ENCODE measurements around the gene NEURL1. TPM values are rescaled to one million over a fixed set of nuclear protein-coding genes. Genes with fewer than 3 reads are reported as not detected.
A peak's percentile ranks its signal among the peaks of the same experiment; 100 is the strongest.

The NEURL1 gene
- total RNA-seq, 4 donors from 2014 or later = 40.4 to 51.8 (median 45.8) TPM

DNA sequence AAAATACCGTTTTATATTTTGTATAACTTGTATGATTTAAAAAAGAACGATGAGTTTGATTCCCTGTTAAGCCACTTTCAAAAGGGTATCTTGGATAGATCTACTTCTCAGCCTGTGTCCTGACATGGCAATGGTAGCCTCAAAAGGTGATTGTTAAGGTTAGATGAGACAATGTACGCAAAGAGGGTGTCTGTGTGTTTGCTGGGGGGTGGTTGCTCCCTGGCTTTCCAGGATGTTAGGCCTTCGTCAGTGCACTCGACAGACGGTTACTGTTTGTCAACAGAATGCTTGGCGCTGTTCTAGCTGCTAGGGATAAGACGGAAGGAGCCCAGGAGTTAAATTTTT lies 90.3 kb downstream of the NEURL1 start:
- Histone ChIP-seq H3K27ac (peak overlapping the region in 2 of 4 donors; percentile 22 to 63), H3K4me1 (peaks cover 0 to 13% (median 2%) of the 10 kb centered on the region in 4 donors), H3K4me3 (peak overlapping the region; percentile 45 to 58 (median 56)), H3K27me3 (no peaks in the 10 kb centered on the region), H3K36me3 (no peaks in the 10 kb centered on the region), H3K9me3 (no peaks in the 10 kb centered on the region)
- DNase-seq = no peak
- TF ChIP-seq, protein P1, sequence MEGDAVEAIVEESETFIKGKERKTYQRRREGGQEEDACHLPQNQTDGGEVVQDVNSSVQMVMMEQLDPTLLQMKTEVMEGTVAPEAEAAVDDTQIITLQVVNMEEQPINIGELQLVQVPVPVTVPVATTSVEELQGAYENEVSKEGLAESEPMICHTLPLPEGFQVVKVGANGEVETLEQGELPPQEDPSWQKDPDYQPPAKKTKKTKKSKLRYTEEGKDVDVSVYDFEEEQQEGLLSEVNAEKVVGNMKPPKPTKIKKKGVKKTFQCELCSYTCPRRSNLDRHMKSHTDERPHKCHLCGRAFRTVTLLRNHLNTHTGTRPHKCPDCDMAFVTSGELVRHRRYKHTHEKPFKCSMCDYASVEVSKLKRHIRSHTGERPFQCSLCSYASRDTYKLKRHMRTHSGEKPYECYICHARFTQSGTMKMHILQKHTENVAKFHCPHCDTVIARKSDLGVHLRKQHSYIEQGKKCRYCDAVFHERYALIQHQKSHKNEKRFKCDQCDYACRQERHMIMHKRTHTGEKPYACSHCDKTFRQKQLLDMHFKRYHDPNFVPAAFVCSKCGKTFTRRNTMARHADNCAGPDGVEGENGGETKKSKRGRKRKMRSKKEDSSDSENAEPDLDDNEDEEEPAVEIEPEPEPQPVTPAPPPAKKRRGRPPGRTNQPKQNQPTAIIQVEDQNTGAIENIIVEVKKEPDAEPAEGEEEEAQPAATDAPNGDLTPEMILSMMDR (IDR thresholded peaks at IDR 0.05) = no peak
- no peak for TF ChIP-seq POLR2A (IDR thresholded peaks at IDR 0.05)

DNA sequence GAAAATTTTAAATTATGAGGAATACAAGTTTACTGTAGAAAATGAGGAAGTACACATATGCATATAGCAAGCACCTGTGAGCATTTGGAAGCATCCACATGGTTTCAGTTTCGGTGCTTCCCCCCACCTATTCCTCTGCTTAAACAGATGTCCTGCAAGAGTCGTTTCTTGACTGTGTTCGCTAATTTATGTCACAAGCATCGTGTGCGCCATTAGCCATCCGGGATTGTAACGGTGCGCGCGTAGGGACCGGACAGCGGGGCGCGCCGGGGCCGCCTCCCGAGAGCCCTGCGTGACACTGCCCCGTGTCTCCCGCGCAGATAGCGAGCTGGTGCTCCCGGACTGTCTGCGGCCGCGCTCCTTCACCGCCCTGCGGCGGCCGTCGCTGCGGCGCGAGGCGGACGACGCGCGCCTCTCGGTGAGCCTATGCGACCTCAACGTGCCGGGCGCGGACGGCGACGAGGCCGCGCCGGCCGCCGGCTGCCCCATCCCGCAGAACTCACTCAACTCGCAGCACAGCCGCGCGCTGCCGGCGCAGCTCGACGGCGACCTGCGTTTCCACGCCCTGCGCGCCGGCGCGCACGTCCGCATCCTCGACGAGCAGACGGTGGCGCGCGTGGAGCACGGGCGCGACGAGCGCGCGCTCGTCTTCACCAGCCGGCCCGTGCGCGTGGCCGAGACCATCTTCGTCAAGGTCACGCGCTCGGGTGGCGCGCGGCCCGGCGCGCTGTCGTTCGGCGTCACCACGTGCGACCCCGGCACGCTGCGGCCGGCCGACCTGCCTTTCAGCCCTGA lies 90.9 kb downstream of the NEURL1 start:
- H3K36me3 ChIP-seq = no peaks in the 10 kb centered on the region
- DNase-seq = peak in 2 of 3 donors; percentile 35 to 78
- H3K4me1 ChIP-seq = peaks cover 0 to 13% (median 2%) of the 10 kb centered on the region in 4 donors
- no peaks in the 10 kb centered on the region for H3K9me3 ChIP-seq
- TF ChIP-seq, protein P1 (IDR thresholded peaks at IDR 0.05) = no peak
- TF ChIP-seq POLR2A (IDR thresholded peaks at IDR 0.05) = no peak
- peak overlapping the region; percentile 11 to 63 (median 19) for H3K27ac ChIP-seq
- H3K4me3 ChIP-seq = peak overlapping the region; percentile 45 to 58 (median 56)
- H3K27me3 ChIP-seq = no peaks in the 10 kb centered on the region

DNA sequence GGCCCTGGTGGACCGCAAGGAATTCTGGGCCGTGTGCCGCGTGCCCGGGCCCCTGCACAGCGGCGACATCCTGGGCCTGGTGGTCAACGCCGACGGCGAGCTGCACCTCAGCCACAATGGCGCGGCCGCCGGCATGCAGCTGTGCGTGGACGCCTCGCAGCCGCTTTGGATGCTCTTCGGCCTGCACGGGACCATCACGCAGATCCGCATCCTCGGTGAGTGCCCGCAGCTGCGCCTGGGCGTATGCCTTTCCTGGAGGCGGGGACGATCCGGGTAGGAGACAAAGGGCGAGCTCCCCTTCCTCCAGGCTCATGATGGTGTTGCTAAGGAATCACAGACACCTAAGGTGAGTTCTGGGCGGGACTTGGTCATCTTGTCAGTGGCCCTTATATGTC lies 91.5 kb downstream of the NEURL1 start:
- Histone ChIP-seq H3K9me3 (no peaks in the 10 kb centered on the region), H3K27ac (peak overlapping the region in 1 of 4 donors; percentile 16), H3K4me3 (peak overlapping the region; percentile 45 to 58 (median 56)), H3K36me3 (no peaks in the 10 kb centered on the region), H3K4me1 (peaks cover 0 to 13% (median 2%) of the 10 kb centered on the region in 4 donors), H3K27me3 (no peaks in the 10 kb centered on the region)
- DNase-seq = no peak
- TF ChIP-seq, protein P1 (IDR thresholded peaks at IDR 0.05) = no peak
- no peak for TF ChIP-seq POLR2A (IDR thresholded peaks at IDR 0.05)

DNA sequence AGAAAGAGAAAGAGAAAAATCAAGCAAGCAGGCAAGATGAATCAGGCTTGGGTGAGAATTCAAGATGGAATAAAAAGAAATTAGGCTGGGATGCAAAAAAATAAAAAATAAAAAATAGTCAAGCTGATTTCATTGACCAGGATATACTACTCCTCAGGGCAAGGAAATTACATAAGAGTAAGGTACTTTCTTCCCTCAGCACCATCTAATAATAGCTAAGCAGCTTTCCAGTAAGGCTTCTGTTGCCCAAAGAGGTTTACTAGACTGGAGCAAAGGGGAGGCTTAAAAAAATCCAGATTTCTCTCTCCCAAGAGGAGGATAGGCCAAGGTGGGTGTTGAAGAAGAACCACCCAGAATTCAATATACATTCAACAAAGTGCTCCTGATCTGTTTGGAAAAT lies 93.6 kb downstream of the NEURL1 start:
- H3K27me3 ChIP-seq = no peaks in the 10 kb centered on the region

DNA sequence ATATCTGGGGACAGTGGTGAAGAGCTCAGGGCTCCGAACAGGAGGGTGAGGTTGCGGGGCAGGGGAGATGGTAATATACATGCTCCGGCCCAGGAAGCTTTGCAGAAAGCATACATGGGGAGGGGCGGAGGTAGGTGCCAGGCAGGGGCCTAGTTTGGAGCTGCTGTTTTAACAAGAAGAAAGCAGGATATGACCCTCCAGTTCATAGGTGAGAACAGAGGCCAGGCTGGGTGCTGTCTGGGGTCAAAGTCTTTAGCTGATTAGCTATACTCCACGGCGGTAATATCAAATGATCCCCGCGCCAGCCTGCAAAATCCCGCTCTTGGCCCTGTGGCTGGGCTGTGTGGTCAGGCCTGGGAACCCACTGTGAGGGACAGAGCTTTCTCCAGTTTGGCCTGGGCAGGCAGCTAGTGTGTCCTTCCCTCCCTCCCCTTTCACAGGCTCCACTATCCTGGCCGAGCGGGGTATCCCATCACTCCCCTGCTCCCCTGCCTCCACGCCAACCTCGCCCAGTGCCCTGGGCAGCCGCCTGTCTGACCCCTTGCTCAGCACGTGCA lies 95.6 kb downstream of the NEURL1 start:
- Histone ChIP-seq H3K27me3 (no peaks in the 10 kb centered on the region), H3K9me3 (no peaks in the 10 kb centered on the region), H3K27ac (no peak overlapping the region), H3K36me3 (no peaks in the 10 kb centered on the region), H3K4me3 (no peak overlapping the region), H3K4me1 (peaks cover 0 to 9% (median 2%) of the 10 kb centered on the region in 4 donors)
- TF ChIP-seq, protein P1 (IDR thresholded peaks at IDR 0.05) = no peak
- no peak for TF ChIP-seq POLR2A (IDR thresholded peaks at IDR 0.05)
- DNase-seq = no peak

More for the DNA sequence above, 93.6 kb downstream of the NEURL1 start:
- Histone ChIP-seq H3K9me3 (no peaks in the 10 kb centered on the region), H3K4me3 (no peak overlapping the region), H3K27ac (no peak overlapping the region), H3K36me3 (no peaks in the 10 kb centered on the region), H3K4me1 (peaks cover 0 to 13% (median 2%) of the 10 kb centered on the region in 4 donors)
- TF ChIP-seq, protein P1 (IDR thresholded peaks at IDR 0.05) = no peak
- no peak for TF ChIP-seq POLR2A (IDR thresholded peaks at IDR 0.05)
- DNase-seq = no peak

Measured in Peyer's patch (tissue), 4 donors.